ENCODE data around the gene CEACAM6. TPM values are rescaled to one million over a fixed set of nuclear protein-coding genes. Genes with fewer than 3 reads are reported as not detected.
A peak's percentile ranks its signal among the peaks of the same experiment; 100 is the strongest.

CEACAM6 gene
- total and polyA plus RNA-seq, 2 of the 13 experiments (the other 11 are each of a cell fraction or from before 2014, with no cell fraction given) = not detected

DNA sequence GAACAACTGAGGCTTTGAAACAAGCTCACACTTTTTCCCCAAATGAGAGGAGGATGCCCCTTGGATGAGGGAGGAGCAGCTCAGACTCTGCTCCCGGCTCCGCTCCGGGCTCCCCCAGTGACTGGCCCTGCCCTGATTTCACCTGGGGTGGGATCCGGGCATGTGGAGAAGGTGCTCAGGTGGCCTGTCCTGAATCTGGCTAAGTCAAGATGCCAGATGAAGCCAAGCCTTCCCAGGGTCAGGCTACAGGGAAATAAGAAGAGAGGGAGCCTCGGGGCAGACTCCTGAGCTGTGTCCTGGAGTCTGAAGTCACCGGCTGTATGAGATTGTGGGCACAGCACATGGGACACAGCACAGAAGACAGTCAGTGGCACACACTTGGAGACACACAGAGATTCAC is 36.6 kb upstream of the CEACAM6 start (continued):
- TF ChIP-seq, protein P1, sequence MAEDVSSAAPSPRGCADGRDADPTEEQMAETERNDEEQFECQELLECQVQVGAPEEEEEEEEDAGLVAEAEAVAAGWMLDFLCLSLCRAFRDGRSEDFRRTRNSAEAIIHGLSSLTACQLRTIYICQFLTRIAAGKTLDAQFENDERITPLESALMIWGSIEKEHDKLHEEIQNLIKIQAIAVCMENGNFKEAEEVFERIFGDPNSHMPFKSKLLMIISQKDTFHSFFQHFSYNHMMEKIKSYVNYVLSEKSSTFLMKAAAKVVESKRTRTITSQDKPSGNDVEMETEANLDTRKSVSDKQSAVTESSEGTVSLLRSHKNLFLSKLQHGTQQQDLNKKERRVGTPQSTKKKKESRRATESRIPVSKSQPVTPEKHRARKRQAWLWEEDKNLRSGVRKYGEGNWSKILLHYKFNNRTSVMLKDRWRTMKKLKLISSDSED (CRISPR knock-in tag; IDR thresholded peaks at IDR 0.05) = no peak
- TF ChIP-seq NR2F1 (CRISPR knock-in tag; IDR thresholded peaks at IDR 0.05) = no peak
- TF ChIP-seq, protein P2, sequence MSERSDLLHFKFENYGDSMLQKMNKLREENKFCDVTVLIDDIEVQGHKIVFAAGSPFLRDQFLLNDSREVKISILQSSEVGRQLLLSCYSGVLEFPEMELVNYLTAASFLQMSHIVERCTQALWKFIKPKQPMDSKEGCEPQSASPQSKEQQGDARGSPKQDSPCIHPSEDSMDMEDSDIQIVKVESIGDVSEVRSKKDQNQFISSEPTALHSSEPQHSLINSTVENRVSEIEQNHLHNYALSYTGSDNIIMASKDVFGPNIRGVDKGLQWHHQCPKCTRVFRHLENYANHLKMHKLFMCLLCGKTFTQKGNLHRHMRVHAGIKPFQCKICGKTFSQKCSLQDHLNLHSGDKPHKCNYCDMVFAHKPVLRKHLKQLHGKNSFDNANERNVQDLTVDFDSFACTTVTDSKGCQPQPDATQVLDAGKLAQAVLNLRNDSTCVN (CRISPR knock-in tag; IDR thresholded peaks at IDR 0.05; ENCODE audit: borderline replicate concordance) = no peak
- no peak for TF ChIP-seq ZFP90 (CRISPR knock-in tag; IDR thresholded peaks at IDR 0.05; ENCODE audit: borderline replicate concordance)

DNA sequence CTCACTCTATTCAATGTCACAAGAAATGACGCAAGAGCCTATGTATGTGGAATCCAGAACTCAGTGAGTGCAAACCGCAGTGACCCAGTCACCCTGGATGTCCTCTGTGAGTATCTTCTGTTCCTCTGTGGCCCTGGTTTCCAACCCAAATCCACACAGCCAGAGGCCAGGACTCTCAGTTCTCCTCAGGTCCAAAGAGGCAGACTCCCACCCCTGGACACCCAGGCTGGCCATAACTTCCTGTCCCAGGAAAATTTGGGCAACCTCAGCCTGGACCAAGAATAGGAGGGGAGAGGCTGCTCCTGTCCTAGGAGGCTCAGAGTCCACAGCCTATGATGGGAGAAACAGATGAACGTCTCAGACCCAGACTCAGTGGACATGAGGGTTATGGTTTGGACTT is 35.2 kb upstream of the CEACAM6 start:
- no peaks in the 10 kb centered on the region for H3K9me3 ChIP-seq (ENCODE audit: low read length)
- H3K27ac ChIP-seq (ENCODE audit: extremely low read length, insufficient read depth, low read length) = no peak overlapping the region
- whole genome bisulfite sequencing (ENCODE audit: low lambda C conversion rate) = 0% methylated on average over 1 of the region's 3 CpGs
- ChIA-PET CTCF (ENCODE audit: low intra/inter-chr PET ratio, low total read pairs) (no interaction called here), POLR2A (no interaction called here)
- no peak for DNase-seq (ENCODE audit: low spot score)
- H3K4me1 ChIP-seq (ENCODE audit: insufficient read depth, low read length) = no peaks in the 10 kb centered on the region
- H3K36me3 ChIP-seq (replicated peaks in 1 of 2; ENCODE audit: control insufficient read depth in 1 of 2, insufficient read depth in 2 of 2, low read length in 2 of 2) = no peaks in the 10 kb centered on the region
- BruUV-seq (replicated peaks) = no TSS peak
- intact Hi-C loops (cut with micrococcal nuclease; ENCODE audit: unreplicated experiment) (no loop called here), in situ Hi-C loops (cut with HindIII; ENCODE audit: extremely low pct_ligation_motif_present, low pct_unique_long_range_greater_than_20kb) (no loop called here)
- TF ChIP-seq CEBPB (IDR thresholded peaks at IDR 0.05; ENCODE audit: borderline replicate concordance, low read depth, low read length) = peak; percentile 7; the same call in 1 of the 2 replicates
- TF ChIP-seq SOX5 (CRISPR knock-in tag; IDR thresholded peaks at IDR 0.05; ENCODE audit: borderline replicate concordance) = no peak
- no peak overlapping the region for H3K9ac ChIP-seq (ENCODE audit: insufficient read depth, low read depth, low read length)
- no peak for ATAC-seq
- peaks cover 0 to 8% of the 10 kb centered on the region in 2 experiments; a peak in 1 of 5 replicates for H3K27me3 ChIP-seq (ENCODE audit: control insufficient read depth in 1 of 2, insufficient read depth in 2 of 2, low read length in 2 of 2)
- H3K4me3 ChIP-seq (replicated peaks in 1 of 3; ENCODE audit: insufficient read depth in 1 of 3, low read depth in 2 of 3, low read length in 3 of 3) = no peak overlapping the region
- no peak for FAIRE-seq
- no peaks in the 10 kb centered on the region for H4K20me1 ChIP-seq (ENCODE audit: insufficient read depth, low read length)
- H3K4me2 ChIP-seq (ENCODE audit: low read depth, low read length) = no peak overlapping the region
- H3K79me2 ChIP-seq (ENCODE audit: insufficient read depth, low read length) = no peaks in the 10 kb centered on the region
- H2AFZ ChIP-seq (ENCODE audit: low read length) = no peak overlapping the region
